Measurements from ENCODE around the gene ITGB6. TPM values are rescaled to one million over a fixed set of nuclear protein-coding genes. Genes with fewer than 3 reads are reported as not detected.

ITGB6 gene
- total RNA-seq, 1 donor from 2014 or later, result 17.2 TPM

DNA sequence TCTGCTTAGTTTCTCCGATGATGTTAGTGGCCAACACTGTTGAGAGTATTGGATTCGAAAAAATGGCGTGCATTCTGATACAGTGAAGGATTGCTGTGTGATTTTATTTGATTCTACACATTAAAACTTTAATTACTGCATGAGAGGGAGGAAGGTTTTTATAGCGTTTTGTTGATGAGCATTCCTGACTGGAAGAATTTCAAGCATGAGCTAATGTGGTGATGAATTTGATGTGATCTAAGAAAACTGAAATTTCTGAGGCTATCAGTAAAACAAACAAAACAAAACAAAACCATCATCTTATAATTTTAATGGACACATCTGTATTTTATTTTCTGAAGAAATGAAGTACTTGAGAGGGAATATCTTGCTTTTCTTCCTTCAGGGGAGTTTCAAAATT, 59.6 kb downstream of the ITGB6 start:
- no peaks in the 10 kb centered on the region for H3K9me3 ChIP-seq
- DNase-seq (ENCODE audit: extremely low spot score in 2 of 2), result no peak
- no peaks in the 10 kb centered on the region for H3K36me3 ChIP-seq
- H3K27me3 ChIP-seq, result no peaks in the 10 kb centered on the region
- intact Hi-C loops (cut with DNase I), result no loop called here
- no peak overlapping the region for H3K27ac ChIP-seq
- no peak overlapping the region for H3K4me3 ChIP-seq
- H3K4me1 ChIP-seq, result peaks cover 10% of the 10 kb centered on the region
- TF ChIP-seq POLR2AphosphoS5 (IDR thresholded peaks at IDR 0.05; ENCODE audit: insufficient read depth in 1 of 2, low read depth in 1 of 2) (no peak), POLR2A (IDR thresholded peaks at IDR 0.05) (no peak)
- TF ChIP-seq, protein P1, sequence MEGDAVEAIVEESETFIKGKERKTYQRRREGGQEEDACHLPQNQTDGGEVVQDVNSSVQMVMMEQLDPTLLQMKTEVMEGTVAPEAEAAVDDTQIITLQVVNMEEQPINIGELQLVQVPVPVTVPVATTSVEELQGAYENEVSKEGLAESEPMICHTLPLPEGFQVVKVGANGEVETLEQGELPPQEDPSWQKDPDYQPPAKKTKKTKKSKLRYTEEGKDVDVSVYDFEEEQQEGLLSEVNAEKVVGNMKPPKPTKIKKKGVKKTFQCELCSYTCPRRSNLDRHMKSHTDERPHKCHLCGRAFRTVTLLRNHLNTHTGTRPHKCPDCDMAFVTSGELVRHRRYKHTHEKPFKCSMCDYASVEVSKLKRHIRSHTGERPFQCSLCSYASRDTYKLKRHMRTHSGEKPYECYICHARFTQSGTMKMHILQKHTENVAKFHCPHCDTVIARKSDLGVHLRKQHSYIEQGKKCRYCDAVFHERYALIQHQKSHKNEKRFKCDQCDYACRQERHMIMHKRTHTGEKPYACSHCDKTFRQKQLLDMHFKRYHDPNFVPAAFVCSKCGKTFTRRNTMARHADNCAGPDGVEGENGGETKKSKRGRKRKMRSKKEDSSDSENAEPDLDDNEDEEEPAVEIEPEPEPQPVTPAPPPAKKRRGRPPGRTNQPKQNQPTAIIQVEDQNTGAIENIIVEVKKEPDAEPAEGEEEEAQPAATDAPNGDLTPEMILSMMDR (IDR thresholded peaks at IDR 0.05), result no peak

DNA sequence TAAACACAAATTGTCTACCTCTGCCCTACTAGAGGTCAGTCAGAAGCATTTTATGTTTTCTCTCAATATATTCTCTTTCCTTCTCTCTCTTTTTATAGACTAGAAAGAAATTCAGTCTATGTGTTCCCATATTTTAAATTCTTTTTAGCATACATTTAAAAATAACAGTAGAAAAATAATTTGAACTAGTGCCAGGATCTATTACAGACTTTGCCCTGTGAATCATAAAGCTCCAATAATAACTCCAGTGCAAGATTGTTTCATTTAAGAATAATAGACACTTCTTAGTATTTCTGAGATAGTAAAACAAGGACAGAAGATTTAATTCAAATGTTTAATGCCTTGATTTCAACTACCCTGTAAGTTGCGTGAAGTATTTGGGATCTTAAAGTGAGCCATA, 60.1 kb downstream of the ITGB6 start:
- intact Hi-C loops (cut with DNase I), result no loop called here
- H3K9me3 ChIP-seq, result no peaks in the 10 kb centered on the region
- H3K4me3 ChIP-seq, result no peak overlapping the region
- peaks cover 10% of the 10 kb centered on the region for H3K4me1 ChIP-seq
- TF ChIP-seq, protein P1 (IDR thresholded peaks at IDR 0.05), result no peak
- TF ChIP-seq POLR2A (IDR thresholded peaks at IDR 0.05), result no peak
- TF ChIP-seq POLR2AphosphoS5 (IDR thresholded peaks at IDR 0.05; ENCODE audit: insufficient read depth in 1 of 2, low read depth in 1 of 2), result no peak
- H3K36me3 ChIP-seq, result no peaks in the 10 kb centered on the region
- DNase-seq (ENCODE audit: extremely low spot score in 2 of 2), result no peak
- no peaks in the 10 kb centered on the region for H3K27me3 ChIP-seq
- no peak overlapping the region for H3K27ac ChIP-seq

DNA sequence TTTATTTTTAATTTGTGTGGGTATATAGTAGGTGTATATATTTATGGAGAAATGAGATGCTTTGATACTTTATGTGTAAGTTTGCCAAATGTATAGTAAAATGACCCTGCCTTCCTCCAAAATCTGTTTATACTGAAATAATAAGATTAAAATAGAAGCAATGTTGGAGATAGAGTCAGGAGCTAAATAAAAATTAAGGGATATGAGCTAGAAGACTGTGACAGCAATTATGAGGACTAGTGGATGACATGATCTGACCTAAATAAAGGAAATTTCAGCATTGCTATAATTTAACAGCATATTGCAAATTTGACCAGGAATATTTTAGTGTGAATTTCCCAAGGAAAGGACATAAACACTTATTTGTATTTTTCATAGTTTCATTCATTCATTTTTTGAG, 60.7 kb downstream of the ITGB6 start:
- no peak overlapping the region for H3K4me3 ChIP-seq
- no peaks in the 10 kb centered on the region for H3K27me3 ChIP-seq
- no peaks in the 10 kb centered on the region for H3K9me3 ChIP-seq
- no peak for DNase-seq (ENCODE audit: extremely low spot score in 2 of 2)
- intact Hi-C loops (cut with DNase I), result no loop called here
- TF ChIP-seq POLR2AphosphoS5 (IDR thresholded peaks at IDR 0.05; ENCODE audit: insufficient read depth in 1 of 2, low read depth in 1 of 2) (no peak), POLR2A (IDR thresholded peaks at IDR 0.05) (no peak)
- TF ChIP-seq, protein P1 (IDR thresholded peaks at IDR 0.05), result no peak
- peaks cover 10% of the 10 kb centered on the region for H3K4me1 ChIP-seq
- H3K36me3 ChIP-seq, result no peaks in the 10 kb centered on the region
- no peak overlapping the region for H3K27ac ChIP-seq

DNA sequence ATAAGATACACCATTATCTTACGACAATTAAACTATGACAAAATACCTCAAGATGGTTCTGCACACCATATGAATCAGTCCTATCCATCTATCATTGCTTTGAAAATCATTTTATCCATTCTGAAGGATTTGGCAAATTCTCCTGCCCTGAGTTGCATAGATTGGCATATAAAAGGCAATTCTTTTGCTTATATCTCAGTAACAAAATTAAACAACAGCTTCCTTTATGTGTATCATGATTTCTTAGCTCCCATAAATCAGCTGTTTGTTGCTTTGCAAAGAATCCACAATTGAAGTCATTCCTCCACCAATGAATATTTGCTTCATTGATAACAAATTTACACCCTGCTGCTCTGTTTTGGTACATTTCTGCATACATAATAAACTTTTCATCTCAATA, 61.7 kb downstream of the ITGB6 start:
- Histone ChIP-seq H3K4me1 (peaks cover 10% of the 10 kb centered on the region), H3K27ac (no peak overlapping the region), H3K27me3 (no peaks in the 10 kb centered on the region), H3K9me3 (no peaks in the 10 kb centered on the region), H3K36me3 (no peaks in the 10 kb centered on the region), H3K4me3 (no peak overlapping the region)
- intact Hi-C loops (cut with DNase I), result no loop called here
- TF ChIP-seq POLR2A (IDR thresholded peaks at IDR 0.05) (no peak), POLR2AphosphoS5 (IDR thresholded peaks at IDR 0.05; ENCODE audit: insufficient read depth in 1 of 2, low read depth in 1 of 2) (no peak)
- TF ChIP-seq, protein P1 (IDR thresholded peaks at IDR 0.05), result no peak
- no peak for DNase-seq (ENCODE audit: extremely low spot score in 2 of 2)

DNA sequence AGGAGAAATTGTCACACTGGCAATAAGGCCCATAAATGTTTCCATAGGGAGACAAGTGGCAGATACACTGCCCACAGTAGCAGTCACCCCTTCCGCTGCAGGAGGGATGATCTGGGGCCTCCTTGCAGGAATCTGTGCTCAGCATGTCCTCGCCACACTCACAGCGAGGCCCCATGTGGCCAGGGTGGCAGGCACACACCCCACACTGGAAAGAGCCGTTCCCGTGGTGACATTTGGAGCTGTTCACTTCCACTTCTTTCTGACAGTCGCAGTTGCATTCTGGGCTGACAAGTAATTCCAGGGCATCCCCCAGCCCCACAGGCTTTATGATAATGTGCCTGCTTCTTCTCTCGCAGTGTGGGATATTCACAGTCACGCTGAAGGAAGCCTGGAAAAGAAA, 62.6 kb downstream of the ITGB6 start:
- peaks cover 10% of the 10 kb centered on the region for H3K4me1 ChIP-seq
- H3K27me3 ChIP-seq, result no peaks in the 10 kb centered on the region
- no peaks in the 10 kb centered on the region for H3K9me3 ChIP-seq
- H3K36me3 ChIP-seq, result no peaks in the 10 kb centered on the region
- no peak overlapping the region for H3K4me3 ChIP-seq
- H3K27ac ChIP-seq, result no peak overlapping the region
- intact Hi-C loops (cut with DNase I), result no loop called here
- TF ChIP-seq POLR2A (IDR thresholded peaks at IDR 0.05), result no peak
- TF ChIP-seq POLR2AphosphoS5 (IDR thresholded peaks at IDR 0.05; ENCODE audit: insufficient read depth in 1 of 2, low read depth in 1 of 2), result no peak
- TF ChIP-seq, protein P1 (IDR thresholded peaks at IDR 0.05), result no peak
- no peak for DNase-seq (ENCODE audit: extremely low spot score in 2 of 2)

Data from vagina (tissue), 2 donors.